K562 (cell line): ENCODE measurements around the gene ACBD4. TPM values are rescaled to one million over a fixed set of nuclear protein-coding genes. Genes with fewer than 3 reads are reported as not detected.

ENCODE experiments used
- ARHGAP35 ChIP-seq: fragments of 450-650 bp; IDR thresholded peaks from 2 replicates; pipeline ENCODE4 v1.6.1; 2018; ENCODE audit not compliant: partially characterized antibody
- ARID3B ChIP-seq: fragments of 250-450 bp; sonication (Bioruptor Pico); IDR thresholded peaks from 2 replicates; pipeline ENCODE4 v1.4.0; 2020; ENCODE audit warnings: borderline replicate concordance
- CHD4 ChIP-seq: fragments of 200-600 bp; sonication (generic); IDR thresholded peaks from 3 replicates; pipeline ENCODE4 v1.6.1; 2012; ENCODE audit warnings: low read depth, mild to moderate bottlenecking, mixed read lengths, low read length, inconsistent platforms; ENCODE audit not compliant: insufficient read depth, insufficient replicate concordance, poor library complexity, severe bottlenecking
- GTF3C2 ChIP-seq: IDR thresholded peaks from 3 replicates; pipeline ENCODE4 v1.6.1; 2011; ENCODE audit warnings: borderline replicate concordance, mild to moderate bottlenecking, moderate library complexity; ENCODE audit not compliant: insufficient read length; ENCODE audit errors: extremely low read depth
- HDAC6 ChIP-seq: IDR thresholded peaks from 2 replicates; pipeline ENCODE4 v1.6.1; 2012; ENCODE audit warnings: low read depth, mild to moderate bottlenecking, control low read depth, inconsistent platforms, low read length, moderate library complexity
- MEF2D ChIP-seq: conservative IDR thresholded peaks from 2 replicates; pipeline ENCODE4 v1.6.1; 2016; ENCODE audit warnings: low read depth, missing genetic modification characterization, missing compliant biosample characterization
- PYGO2 ChIP-seq: fragments of 450-650 bp; IDR thresholded peaks from 2 replicates; pipeline ENCODE4 v1.6.1; 2016; ENCODE audit warnings: mild to moderate bottlenecking, missing genetic modification characterization, moderate library complexity, missing compliant biosample characterization
- SIN3A ChIP-seq, 2 experiments: fragments of 150-350 bp in 1 of 2; IDR thresholded peaks; 2 replicates each; pipeline ENCODE4 v1.6.1; 2011 to 2016; ENCODE audit warnings: borderline replicate concordance in 2 of 2, low read depth in 2 of 2, low read length in 2 of 2, mild to moderate bottlenecking in 2 of 2, moderate library complexity in 2 of 2; ENCODE audit not compliant: control insufficient read depth in 1 of 2
- ZFP36 ChIP-seq: fragments of 150-350 bp; IDR thresholded peaks from 2 replicates; pipeline ENCODE4 v1.6.1; 2018; ENCODE audit warnings: low read length, low read depth; ENCODE audit not compliant: partially characterized antibody
- ZNF146 ChIP-seq: IDR thresholded peaks from one replicate; pipeline ENCODE4 v1.6.1; 2018; ENCODE audit warnings: missing compliant biosample characterization; ENCODE audit not compliant: unreplicated experiment
- ZNF318 ChIP-seq, 2 experiments: fragments of 450-650 bp; IDR thresholded peaks; 2 replicates each; pipeline ENCODE4 v1.6.1; 2016; ENCODE audit warnings: mild to moderate bottlenecking in 2 of 2, borderline replicate concordance in 1 of 2, low read depth in 1 of 2, moderate library complexity in 1 of 2
- ZNF76 ChIP-seq: fragments of 250-450 bp; sonication (Bioruptor Pico); IDR thresholded peaks from 2 replicates; pipeline ENCODE4 v1.4.0; 2020; ENCODE audit warnings: mild to moderate bottlenecking, moderate library complexity, borderline replicate concordance
- polyA plus RNA-seq, 8 experiments: library from polyadenylated mRNA; depleted of rRNA in 4 of 8; stranded (reverse) in 5 of 8; unstranded in 3 of 8; fragments of >200 nt; fragmentation: Nextera tagmentation in 2 of 8; fragmentation: Illumina TruSeq in 1 of 8; extraction: Ambion mirVana in 2 of 8; extraction: Trizol in 1 of 8; gene quantifications; 2 replicates each; pipeline versions ENCODE4 v1.2.1 to v1.2.3, GENCODE V29; 2011 to 2014; ENCODE audit warnings: inconsistent platforms in 1 of 8, missing spikeins in 1 of 8
- total RNA-seq, 7 experiments: library from RNA; depleted of rRNA in 6 of 7; stranded (reverse); fragments of >200 nt in 6 of 7; fragmentation: Illumina TruSeq in 2 of 7; extraction: Trizol in 2 of 7; gene quantifications; 2 replicates each; pipeline versions ENCODE4 v1.2.1 to v1.2.3, GENCODE V29; 2011 to 2021; ENCODE audit warnings: low replicate concordance in 1 of 7

ACBD4 gene
- total and polyA plus RNA-seq, 9 of the 15 experiments (the other 6 are each of a cell fraction or from before 2014, with no cell fraction given): 0.14 to 6.9 (median 4.6) TPM

GRCh38 chr17:45161288-45162024 lies 26.0 kb downstream of the ACBD4 start, which contains the start of gene HEXIM2 (continued):
- no peak for TF ChIP-seq ARHGAP35
- TF ChIP-seq PYGO2 (tag): no peak
- TF ChIP-seq ARID3B (CRISPR knock-in tag): no peak
- no peak for TF ChIP-seq ZNF318 (IDR thresholded peaks at IDR 0.05; ENCODE audit: borderline replicate concordance in 1 of 2, low read depth in 1 of 2)
- no peak for TF ChIP-seq ZNF146
- no peak; a peak in 1 of 4 replicates for TF ChIP-seq SIN3A (IDR thresholded peaks at IDR 0.05; ENCODE audit: borderline replicate concordance in 2 of 2, control insufficient read depth in 1 of 2, low read depth in 2 of 2, low read length in 2 of 2)
- TF ChIP-seq HDAC6: no peak
- TF ChIP-seq GTF3C2: no peak
- no peak for TF ChIP-seq CHD4
- TF ChIP-seq ZFP36: peak; percentile 6
- TF ChIP-seq ZNF76 (CRISPR knock-in tag): peak; percentile 88
- TF ChIP-seq MEF2D (tag): no peak
